HG02763 (cell line): ENCODE data around the gene SPATA7.

Experiments used
- ATAC-seq: cut with Tn5 transposase; IDR thresholded peaks from one replicate; pipeline ENCODE4 v1.9.1; 2021; ENCODE audit warnings: mild to moderate bottlenecking, moderate library complexity; ENCODE audit not compliant: unreplicated experiment

The SPATA7 gene

DNA sequence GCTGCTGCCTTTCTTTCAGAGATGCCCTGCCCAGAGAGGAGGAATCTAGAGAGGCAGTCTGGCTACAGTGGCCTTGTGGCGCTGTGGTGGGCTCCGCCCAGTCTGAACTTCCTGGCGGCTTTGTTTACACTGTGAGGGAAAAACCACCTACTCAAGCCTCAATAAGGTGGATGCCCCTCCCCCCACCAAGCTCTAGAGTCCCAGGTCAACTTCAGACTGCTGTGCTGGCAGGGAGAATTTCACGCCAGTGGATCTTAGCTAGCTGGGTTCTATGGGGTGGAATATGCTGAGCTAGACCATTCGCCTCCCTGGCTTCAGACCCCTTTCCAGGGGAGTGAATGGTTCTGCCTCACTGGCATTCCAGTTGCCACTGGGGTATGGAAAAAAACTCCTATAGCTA, 25.6 kb downstream of the SPATA7 start:
- no peak for ATAC-seq

DNA sequence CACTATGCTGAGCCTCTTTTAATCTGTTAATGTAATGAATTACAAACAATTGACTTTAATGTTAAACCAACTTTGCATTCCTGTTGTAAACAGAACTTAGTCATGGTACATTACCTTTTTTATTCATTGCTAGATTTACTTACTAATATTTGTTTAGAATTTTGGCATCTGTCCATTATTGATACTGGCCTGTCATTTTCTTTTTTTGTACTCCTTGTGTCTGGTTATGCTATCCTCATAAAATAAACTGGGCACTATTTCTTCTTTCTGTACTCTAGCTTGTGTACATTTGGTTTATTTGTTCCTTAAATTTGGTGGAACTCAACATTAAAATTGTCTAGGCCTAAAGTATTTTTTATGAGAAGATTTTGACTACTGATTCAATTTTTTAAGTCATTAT, 32.1 kb downstream of the SPATA7 start:
- no peak for ATAC-seq

DNA sequence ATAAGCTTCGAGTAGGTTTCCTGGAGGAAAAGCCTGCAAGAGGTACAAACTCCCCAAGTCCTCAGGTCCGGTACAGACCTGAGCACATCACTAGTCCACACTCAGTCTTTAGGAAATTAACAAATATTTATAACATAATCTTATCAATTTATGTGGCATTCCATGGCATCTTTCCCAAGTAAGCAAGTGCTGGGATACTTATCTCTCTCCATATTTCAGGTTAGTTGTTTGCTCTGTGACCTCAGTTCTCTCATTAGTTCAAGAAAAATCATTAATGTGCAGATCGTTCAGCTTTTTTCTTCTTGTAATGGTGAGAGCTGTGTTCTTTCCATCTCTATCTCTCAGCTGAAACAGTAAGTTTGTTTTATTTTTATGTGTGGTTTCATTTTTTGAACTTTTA, 34.7 kb downstream of the SPATA7 start:
- ATAC-seq: no peak

DNA sequence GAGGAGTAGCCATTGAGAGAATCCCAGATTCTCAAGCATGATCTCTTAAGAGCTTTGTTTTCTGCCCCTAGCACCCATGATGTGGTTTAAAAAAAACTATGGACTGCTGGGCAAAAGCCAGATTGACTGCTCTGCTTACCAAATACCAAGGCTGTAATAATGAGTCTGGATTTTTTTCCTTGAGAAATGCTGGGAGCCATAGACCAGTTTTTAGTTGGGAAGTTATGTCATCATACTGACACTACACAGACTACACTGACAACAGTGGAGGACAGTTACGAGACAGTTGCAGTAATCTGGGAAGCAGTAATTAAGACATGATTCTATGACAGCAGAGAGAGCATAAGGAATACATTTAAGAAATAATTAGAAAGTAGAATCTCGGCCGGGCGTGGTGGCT, 35.8 kb downstream of the SPATA7 start:
- no peak for ATAC-seq

DNA sequence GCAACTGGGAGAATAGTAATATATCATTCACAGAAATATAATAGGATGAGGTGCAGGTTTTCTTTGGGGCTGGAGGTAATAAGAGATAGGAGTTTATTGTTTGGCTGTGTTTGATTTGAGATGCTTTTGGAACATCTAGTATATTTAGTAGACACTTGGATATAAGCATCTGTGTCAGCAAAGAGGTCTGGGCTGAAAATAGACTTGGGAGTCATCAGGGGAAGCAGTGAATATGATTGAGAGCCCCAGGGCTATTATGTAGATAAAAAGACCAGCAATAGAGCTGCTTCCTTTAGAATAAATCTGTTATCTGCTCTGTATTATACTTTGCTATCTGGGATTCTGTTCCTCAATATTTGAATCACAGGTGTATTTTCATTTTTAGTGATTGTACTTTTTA, 36.6 kb downstream of the SPATA7 start:
- ATAC-seq: no peak

DNA sequence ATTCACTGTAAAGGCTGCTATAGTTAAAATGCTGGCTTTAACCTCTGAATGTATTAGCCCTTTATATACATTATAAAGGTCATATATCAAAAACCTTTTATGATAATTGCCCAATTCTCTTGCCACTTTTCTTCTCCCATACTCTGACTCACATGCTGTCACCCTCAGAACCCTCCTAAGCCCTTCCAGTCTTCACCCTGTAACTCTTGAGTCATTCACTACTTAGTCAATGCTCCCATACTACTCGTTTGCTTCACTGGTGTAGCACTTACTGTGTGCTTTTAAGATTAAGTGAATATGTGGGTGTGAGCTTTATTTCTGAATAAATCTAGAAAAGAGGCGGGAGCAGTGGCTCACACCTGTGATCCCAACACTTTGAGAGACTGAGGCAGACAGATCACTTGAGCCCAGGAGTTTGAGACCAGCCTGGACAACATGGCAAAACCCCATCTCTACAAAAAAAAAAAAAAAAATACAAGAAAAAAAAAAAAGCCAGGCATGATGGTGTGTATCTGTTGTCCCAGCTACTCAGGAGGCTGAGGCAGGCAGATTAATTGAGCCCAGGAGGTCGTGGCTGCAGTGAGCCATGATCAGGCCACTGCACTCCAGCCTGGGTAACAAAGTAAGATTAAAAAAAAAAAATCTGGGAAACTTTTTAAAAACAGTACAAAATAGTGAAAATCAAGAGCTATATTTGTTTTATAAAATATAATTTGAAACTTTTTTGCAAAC, 37.6 kb downstream of the SPATA7 start:
- ATAC-seq: no peak

DNA sequence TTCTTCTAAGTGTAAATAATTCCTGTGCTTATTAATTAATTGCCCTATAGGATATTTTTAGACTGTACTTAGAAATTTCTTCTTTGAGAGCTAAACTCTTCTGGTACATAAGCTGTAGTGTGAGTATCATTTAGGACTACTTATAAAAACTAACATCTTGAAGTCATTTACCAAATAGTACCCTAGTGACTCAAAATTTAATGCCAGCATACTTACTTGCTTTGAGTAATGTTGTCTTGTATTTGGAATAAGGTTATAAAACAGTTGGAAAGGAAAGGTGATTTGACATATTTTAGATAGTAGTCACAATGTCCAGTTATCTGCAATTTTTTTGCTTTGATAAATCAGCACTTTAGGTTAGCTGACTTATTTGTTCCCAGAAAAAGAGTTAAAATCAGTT, 39.1 kb downstream of the SPATA7 start:
- no peak for ATAC-seq

DNA sequence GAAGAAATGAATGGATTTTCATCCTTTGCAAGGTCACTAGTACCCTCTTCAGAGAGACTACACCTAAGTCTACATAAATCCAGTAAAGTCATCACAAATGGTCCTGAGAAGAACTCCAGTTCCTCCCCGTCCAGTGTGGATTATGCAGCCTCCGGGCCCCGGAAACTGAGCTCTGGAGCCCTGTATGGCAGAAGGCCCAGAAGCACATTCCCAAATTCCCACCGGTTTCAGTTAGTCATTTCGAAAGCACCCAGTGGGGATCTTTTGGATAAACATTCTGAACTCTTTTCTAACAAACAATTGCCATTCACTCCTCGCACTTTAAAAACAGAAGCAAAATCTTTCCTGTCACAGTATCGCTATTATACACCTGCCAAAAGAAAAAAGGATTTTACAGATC, 40.8 kb downstream of the SPATA7 start:
- ATAC-seq: no peak

DNA sequence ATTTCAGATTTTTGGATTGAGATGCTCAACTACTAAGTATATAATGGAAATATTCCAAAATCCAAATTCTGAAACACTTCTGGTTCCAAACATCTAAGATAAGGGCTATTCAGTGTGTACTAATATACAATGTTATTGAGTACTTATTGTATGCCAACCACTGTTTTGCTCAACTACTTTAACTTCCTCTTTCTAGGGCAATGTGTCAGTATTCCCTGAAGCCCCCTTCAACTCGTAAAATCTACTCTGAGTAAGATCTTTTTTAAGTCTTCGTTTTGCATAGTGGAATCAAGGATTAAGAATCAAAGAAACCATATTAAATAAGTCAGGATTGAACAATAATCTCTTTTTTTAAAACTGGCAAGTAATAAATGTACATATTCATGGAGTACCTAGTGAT, 45.5 kb downstream of the SPATA7 start:
- ATAC-seq: no peak

DNA sequence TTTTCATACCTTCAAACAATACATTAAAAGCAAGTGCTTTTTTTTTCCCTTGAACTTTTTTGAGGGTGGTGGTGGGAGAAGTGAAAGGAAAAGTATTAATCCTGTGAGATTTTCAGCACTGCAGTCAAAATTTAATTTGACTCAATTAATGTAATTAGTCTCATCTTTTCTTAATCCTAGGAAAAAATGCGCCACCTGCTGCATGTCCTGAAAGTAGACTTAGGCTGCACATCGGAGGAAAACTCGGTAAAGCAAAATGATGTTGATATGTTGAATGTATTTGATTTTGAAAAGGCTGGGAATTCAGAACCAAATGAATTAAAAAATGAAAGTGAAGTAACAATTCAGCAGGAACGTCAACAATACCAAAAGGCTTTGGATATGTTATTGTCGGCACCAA, 52.2 kb downstream of the SPATA7 start:
- ATAC-seq: no peak

DNA sequence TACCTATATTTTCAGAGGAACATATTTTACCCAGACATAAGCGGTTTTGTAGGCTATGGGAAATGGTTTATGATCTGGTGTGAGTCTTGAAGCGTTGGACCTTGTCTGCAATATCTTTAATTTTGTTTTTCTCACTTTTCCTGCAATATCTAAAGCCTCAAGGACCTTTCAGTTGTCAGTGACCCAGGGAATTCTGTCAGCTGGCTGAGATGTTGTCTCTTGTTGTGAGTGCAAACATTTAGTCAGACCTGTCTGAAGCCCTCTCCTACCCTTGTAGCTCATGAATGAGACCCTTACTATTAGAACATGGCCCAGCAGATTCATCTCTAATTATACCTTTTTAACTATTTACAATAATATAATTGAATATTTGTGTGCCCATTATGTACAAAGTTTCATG, 53.6 kb downstream of the SPATA7 start:
- ATAC-seq: no peak

DNA sequence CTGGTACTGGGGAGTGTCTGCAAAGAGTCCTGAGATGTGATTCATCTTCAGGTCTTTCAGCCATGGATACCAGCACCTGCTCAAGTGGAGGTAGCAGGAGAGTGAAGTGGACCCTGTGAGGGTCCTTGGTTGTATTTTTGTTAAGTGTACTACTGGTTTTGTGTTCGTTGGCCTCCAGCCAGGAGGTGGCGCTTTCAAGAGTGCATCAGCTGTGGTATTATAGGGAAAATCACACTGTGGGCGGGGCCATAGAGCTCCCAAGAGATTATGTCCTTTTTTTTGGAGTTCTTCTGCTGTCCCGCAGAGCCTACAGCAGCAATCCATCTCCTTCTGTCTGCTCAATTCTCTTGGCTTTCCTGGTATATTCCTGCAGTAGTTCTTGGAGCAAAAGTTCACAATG, 66.8 kb downstream of the SPATA7 start:
- no peak for ATAC-seq

DNA sequence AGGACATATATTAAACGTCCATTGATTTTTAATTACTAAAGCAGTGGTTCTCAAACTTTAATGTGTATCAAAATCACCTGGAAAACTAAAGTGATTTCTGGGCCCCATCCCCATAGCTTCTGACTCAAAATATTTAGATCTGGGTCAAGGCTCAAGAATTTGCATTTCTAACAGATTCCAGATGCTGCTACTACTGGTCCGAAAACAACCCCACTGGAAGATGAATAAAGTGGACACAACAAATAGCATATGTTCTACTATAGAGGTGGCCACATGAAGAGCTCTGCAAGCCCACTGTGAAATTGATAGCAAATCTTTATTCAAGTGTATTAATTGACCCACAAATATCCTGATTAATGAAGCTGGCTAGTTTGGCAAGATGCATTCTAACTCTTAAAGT, 69.4 kb downstream of the SPATA7 start:
- no peak for ATAC-seq

DNA sequence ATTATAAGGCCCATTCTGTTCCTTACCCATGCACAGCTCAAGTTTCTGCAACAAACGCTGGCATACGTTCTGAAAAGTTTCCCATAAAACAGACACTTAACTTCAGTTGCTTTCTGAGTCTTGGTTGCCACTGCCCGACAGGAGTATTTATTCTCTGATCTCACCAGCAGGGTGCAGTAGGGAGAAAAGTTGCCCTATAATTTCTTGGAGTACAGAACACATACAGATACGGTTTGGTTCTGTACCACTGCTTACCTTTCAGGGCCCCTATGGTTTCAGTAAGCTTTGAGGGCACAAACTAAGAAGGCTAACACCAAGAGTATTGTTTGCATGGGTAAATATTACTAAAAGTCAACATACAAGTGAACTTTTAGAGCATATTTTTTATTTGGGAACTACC, 77.9 kb downstream of the SPATA7 start:
- no peak for ATAC-seq

DNA sequence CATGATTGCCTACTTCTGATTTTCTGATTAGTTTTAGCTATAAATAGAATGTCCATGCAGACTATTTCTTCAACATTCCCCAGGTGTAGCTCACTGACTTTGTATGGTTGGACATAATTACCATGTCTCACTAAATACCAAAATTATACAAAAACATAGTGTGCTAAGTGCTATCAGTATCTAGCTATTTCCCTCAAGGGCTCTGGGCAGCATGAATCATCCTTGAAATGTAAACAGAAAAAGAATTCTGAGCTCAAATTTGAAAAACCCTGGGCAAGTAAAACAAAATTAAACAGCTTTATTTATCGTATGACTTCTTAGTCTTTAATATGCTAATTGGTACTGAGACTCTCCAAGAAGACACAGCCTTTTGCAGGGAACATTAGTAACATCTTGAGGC, 82.9 kb downstream of the SPATA7 start:
- no peak for ATAC-seq

DNA sequence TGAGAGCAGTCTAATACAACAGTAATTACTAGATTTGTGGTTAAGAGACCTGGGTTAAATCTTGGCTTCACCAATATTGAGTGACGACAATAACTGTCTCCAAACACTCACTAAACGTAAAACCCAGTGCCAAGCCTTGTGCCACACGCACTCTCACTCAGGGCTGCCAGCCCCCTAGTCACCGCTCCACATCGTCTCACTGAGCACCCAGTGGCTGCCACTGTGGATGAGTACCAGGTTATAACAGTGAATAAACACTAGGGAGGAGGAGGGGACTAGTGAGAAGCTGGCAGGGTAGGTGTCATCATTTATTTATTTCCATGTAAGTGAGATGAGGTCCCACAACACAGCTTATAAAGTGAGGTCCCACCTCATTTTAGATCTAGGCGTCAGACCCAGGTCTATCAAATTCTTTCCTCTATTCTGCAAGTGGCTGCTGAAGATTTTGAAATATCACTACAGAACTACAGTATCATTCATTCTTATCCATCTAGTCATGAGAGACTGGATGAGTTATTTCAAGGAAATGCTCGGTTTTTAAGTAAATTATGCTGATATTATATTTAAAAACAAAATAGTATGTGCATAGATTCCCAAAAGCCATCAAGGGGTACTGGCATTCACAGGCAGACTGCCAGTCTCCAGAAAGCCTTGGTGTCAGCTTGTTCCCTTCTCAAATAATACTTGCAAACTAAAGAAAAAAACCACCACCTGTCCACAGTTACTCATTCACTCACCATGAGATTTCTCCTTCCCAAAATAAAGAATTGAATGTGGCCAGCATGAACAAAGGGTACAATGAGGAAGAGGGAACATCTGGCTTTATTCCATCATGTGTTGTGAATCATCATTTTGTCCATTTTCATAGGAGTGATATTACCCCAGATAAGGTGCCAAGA, 85.3 kb downstream of the SPATA7 start:
- ATAC-seq: no peak

DNA sequence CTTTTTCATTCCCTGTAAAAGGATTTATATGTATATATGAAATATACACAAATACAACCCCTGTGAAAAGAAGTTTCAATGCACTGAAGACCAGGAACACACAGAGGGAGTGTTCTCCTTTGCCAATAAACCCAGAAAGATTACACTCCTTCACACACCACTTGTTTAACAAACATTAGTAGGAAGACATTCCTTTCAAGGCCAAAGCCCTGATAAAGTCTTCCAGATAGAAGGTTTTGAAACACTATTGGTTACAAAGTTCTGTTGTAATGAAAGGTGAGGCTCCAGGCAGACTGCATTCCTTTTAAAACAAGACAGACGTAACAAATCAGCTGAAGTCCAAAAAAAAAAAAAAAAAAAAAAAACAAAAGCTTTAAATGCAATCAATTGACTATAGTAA, 88.3 kb downstream of the SPATA7 start:
- ATAC-seq: no peak

DNA sequence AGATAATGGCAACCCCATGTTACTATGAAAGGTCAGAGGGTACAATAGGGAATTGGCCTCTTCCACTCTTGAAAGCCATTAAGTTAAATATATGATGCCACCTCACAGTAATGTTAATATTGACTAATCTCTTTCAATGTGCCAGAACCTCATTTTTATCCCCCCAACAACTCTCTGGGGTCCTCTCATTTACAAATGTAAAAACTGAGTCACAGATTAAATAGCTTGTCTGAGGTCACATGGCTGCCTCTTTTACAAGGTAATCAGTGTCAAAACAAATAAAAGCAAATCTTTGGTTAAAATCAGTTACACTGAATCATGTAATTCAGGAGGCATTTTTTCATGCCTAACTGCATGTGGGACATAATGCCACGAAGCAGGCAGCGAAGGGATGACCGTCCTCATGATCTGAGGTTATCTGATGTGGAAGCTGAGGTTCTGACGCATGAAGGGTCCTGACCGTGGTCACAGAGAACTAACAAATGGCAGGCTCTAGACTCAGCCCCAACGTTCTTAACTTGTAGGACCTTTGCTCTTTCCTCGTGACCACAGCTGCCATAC, 90.8 kb downstream of the SPATA7 start:
- ATAC-seq: no peak

DNA sequence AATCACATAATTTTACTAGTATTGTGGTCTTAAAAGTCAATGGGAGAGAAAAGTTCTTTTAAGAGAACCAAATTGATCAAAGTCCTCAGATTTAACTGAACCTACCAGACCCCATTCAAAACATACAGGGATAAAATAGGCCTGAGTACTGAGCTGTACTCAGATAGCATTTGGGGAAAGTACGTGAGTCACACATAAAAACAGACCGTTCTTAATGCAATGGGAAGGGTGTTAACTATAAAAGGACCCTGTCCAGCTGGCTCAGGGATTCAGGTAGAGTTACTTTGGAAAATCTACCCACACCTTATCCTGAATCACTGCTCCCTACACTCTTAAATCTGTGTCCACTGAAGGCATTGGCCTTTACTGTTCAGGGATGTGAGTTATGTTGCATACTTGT, 91.4 kb downstream of the SPATA7 start:
- no peak for ATAC-seq

DNA sequence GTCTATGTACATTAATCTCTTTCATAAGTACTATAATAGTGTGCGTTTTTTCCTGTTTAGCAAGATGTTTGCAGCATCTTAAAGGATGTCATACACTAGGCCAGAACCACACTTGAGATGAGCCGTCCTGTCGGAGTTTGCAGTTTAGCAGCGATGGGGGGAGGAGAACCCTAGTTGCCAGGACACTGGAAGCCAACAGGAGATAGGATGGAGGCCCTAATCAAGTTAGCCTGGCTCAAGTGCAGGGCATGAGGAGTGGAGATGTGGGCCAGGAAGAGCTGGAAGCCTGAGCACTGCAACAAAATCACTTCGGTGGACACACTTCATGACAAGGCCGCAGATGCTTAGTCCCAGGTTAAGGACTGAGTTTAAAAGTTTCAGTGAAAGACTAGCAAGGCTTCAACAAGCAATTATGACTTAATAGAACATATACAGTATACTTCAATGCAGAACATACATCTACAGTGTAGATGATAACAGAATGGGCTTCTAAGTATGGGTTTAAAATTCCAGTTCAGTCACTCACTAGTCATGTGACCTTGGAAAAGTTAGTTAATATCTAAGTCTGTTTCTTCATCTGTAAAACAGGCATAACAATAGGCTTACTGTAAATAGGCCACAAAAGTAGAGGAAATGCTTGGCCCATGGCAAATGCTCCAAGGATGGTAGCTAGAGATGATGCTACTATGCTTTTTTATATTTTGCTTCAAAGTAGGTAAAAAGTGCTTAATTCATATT, 92.2 kb downstream of the SPATA7 start:
- no peak for ATAC-seq

DNA sequence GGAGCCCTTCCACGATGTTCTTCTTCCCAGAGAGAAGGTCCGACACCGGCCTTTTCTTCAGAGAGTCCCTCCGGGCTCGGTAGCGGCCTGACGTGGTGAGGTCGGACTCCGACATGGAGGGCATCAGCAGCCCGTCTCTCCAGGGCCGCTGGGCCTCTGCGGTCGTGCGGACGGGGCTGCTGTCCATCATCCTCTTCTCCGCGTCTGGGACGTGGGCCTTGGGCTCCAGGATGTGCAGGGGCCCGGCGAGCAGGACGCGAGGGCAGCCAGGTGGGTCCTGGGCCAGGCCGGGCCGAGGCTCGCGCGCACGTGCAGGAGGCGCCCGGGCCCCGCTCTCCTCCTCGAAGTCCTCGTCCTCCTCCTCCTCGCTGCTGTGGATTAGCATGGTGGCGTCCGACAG, 93.5 kb downstream of the SPATA7 start:
- ATAC-seq: no peak
